HEK293 (cell line): ENCODE results near the gene LRP1-AS.

Source experiments
- CTCF ChIA-PET: fragments of 350-600 bp; formaldehyde crosslinking; extraction: SDS; loops from one replicate; lab custom pipeline; 2021; ENCODE audit warnings: antibody characterized with exemption; lab: Yijun Ruan, JAX
- POLR2A ChIA-PET: fragments of 300-600 bp; formaldehyde crosslinking; extraction: SDS; loops from one replicate; lab custom pipeline; 2020; ENCODE audit warnings: antibody characterized with exemption, inconsistent platforms; lab: Yijun Ruan, JAX
- H3K27ac ChIP-seq: fragments of 200-500 bp; sonication (Bioruptor generic); 2 replicates; pipeline ENCODE4 v1.5.1; 2014; ENCODE audit warnings: low read depth, low read length, control low read depth, inconsistent platforms; ENCODE audit errors: extremely low read depth
- H3K36me3 ChIP-seq, 2 experiments: fragments of 200-500 bp in 1 of 2; sonication (Bioruptor generic) in 1 of 2; 1 replicate in 1 of 2; 2 replicates in 1 of 2; pipeline ENCODE4 v1.5.1; 2014 to 2017; ENCODE audit warnings: inconsistent platforms in 2 of 2, low read length in 2 of 2; ENCODE audit not compliant: control insufficient read depth in 2 of 2, insufficient read depth in 1 of 2
- H3K4me1 ChIP-seq: fragments of 200-500 bp; sonication (Bioruptor generic); 2 replicates; pipeline ENCODE4 v1.5.1; 2014; ENCODE audit warnings: mild to moderate bottlenecking, low read length, inconsistent platforms; ENCODE audit not compliant: control insufficient read depth, insufficient read depth
- H3K4me3 ChIP-seq: 2 replicates; pipeline ENCODE4 v1.5.1; 2011; ENCODE audit warnings: low read depth, mild to moderate bottlenecking, control low read depth, low read length, moderate library complexity
- H3K9me3 ChIP-seq: fragments of 200-500 bp; sonication (Bioruptor generic); 2 replicates; pipeline ENCODE4 v1.5.1; 2014; ENCODE audit warnings: low read depth, low read length, inconsistent platforms; ENCODE audit not compliant: control insufficient read depth, insufficient read depth
- FEZF1 ChIP-seq: fragments of 450-650 bp; formaldehyde crosslinking; IDR thresholded peaks from 2 replicates; pipeline ENCODE4 v1.5.1; 2016; ENCODE audit warnings: missing biosample characterization, missing genetic modification characterization
- HOXD13 ChIP-seq: sonication (generic); formaldehyde crosslinking; IDR thresholded peaks from 2 replicates; pipeline ENCODE4 v1.8.0; 2022; ENCODE audit warnings: missing genetic modification reagents, borderline replicate concordance
- RBAK ChIP-seq: fragments of 450-650 bp; formaldehyde crosslinking; IDR thresholded peaks from 2 replicates; pipeline ENCODE4 v1.5.1; 2016; ENCODE audit warnings: missing biosample characterization, missing genetic modification characterization
- SALL2 ChIP-seq: fragments of 450-650 bp; formaldehyde crosslinking; IDR thresholded peaks from 2 replicates; pipeline ENCODE4 v1.5.0; 2017; ENCODE audit warnings: missing biosample characterization, mild to moderate bottlenecking, missing genetic modification characterization, borderline replicate concordance
- ZFP41 ChIP-seq: fragments of 450-650 bp; formaldehyde crosslinking; IDR thresholded peaks from 2 replicates; pipeline ENCODE4 v1.5.1; 2016; ENCODE audit warnings: missing biosample characterization, missing genetic modification characterization, borderline replicate concordance
- ZNF221 ChIP-seq: fragments of 450-650 bp; formaldehyde crosslinking; IDR thresholded peaks from 2 replicates; pipeline ENCODE4 v1.5.1; 2017; ENCODE audit warnings: missing biosample characterization, missing genetic modification characterization, borderline replicate concordance
- ZNF518A ChIP-seq: fragments of 450-650 bp; formaldehyde crosslinking; conservative IDR thresholded peaks from 2 replicates; pipeline ENCODE4 v1.5.1; 2016; ENCODE audit warnings: low read depth, missing biosample characterization, missing genetic modification characterization
- ZNF560 ChIP-seq: fragments of 450-650 bp; formaldehyde crosslinking; IDR thresholded peaks from 2 replicates; pipeline ENCODE4 v1.5.1; 2017; ENCODE audit warnings: missing biosample characterization, missing genetic modification characterization, borderline replicate concordance
- ZNF660 ChIP-seq: fragments of 450-650 bp; IDR thresholded peaks from 2 replicates; pipeline ENCODE4 v1.5.1; 2018; ENCODE audit warnings: missing biosample characterization, mild to moderate bottlenecking, missing genetic modification characterization
- ZNF843 ChIP-seq: fragments of 450-650 bp; formaldehyde crosslinking; IDR thresholded peaks from 2 replicates; pipeline ENCODE4 v1.5.1; 2016; ENCODE audit warnings: missing biosample characterization, missing genetic modification characterization
- TF ChIP-seq, protein P1 (sequence below): fragments of 450-650 bp; formaldehyde crosslinking; IDR thresholded peaks from 2 replicates; pipeline ENCODE4 v1.5.1; 2016; ENCODE audit warnings: missing biosample characterization, missing genetic modification characterization
- TF ChIP-seq, protein P2 (sequence below): fragments of 450-650 bp; formaldehyde crosslinking; IDR thresholded peaks from 2 replicates; pipeline ENCODE4 v1.5.1; 2016; ENCODE audit warnings: missing biosample characterization, missing genetic modification characterization
- TF ChIP-seq, protein P3 (sequence below): fragments of 450-650 bp; formaldehyde crosslinking; IDR thresholded peaks from 2 replicates; pipeline ENCODE4 v1.5.1; 2017; ENCODE audit warnings: missing biosample characterization, missing genetic modification characterization
- TF ChIP-seq, protein P4 (sequence below): fragments of 450-650 bp; formaldehyde crosslinking; IDR thresholded peaks from 2 replicates; pipeline ENCODE4 v1.5.1; 2016; ENCODE audit warnings: missing biosample characterization, missing genetic modification characterization
- TF ChIP-seq, protein P5 (sequence below): IDR thresholded peaks from 2 replicates; pipeline ENCODE4 v1.6.1; 2011; ENCODE audit warnings: mild to moderate bottlenecking, low read depth, low read length, borderline replicate concordance

The LRP1-AS gene

DNA sequence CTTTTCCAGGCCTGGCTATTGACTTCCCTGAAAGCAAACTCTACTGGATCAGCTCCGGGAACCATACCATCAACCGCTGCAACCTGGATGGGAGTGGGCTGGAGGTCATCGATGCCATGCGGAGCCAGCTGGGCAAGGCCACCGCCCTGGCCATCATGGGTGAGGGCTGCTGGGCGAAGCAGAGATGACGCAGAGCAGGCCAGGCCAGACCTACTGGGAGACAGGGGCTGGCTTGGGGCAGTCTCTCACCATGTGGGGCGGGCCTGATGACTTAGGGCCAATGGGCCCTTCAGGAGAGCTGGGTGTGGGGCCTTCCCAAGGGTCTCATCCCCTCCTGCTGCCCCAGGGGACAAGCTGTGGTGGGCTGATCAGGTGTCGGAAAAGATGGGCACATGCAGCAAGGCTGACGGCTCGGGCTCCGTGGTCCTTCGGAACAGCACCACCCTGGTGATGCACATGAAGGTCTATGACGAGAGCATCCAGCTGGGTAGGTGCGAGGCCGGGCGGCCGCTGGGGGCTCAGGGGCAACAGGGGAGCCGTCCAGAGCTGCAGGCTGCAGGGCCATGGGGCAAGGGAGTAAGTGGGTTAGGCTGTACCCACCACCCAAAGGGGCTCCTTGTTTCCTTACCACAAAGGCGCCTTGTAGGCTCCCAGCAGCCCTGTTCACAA is 33.0 kb upstream of the LRP1-AS start:
- H3K9me3 ChIP-seq: no peaks in the 10 kb centered on the region
- no peak overlapping the region for H3K4me3 ChIP-seq
- peaks cover 0 to 83% of the 10 kb centered on the region in 2 experiments; a peak in 1 of 3 replicates for H3K36me3 ChIP-seq
- TF ChIP-seq, protein P1, sequence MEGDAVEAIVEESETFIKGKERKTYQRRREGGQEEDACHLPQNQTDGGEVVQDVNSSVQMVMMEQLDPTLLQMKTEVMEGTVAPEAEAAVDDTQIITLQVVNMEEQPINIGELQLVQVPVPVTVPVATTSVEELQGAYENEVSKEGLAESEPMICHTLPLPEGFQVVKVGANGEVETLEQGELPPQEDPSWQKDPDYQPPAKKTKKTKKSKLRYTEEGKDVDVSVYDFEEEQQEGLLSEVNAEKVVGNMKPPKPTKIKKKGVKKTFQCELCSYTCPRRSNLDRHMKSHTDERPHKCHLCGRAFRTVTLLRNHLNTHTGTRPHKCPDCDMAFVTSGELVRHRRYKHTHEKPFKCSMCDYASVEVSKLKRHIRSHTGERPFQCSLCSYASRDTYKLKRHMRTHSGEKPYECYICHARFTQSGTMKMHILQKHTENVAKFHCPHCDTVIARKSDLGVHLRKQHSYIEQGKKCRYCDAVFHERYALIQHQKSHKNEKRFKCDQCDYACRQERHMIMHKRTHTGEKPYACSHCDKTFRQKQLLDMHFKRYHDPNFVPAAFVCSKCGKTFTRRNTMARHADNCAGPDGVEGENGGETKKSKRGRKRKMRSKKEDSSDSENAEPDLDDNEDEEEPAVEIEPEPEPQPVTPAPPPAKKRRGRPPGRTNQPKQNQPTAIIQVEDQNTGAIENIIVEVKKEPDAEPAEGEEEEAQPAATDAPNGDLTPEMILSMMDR (tag by site-specific recombination): no peak
- no peak for TF ChIP-seq ZNF843 (tag by site-specific recombination)
- TF ChIP-seq, protein P2, sequence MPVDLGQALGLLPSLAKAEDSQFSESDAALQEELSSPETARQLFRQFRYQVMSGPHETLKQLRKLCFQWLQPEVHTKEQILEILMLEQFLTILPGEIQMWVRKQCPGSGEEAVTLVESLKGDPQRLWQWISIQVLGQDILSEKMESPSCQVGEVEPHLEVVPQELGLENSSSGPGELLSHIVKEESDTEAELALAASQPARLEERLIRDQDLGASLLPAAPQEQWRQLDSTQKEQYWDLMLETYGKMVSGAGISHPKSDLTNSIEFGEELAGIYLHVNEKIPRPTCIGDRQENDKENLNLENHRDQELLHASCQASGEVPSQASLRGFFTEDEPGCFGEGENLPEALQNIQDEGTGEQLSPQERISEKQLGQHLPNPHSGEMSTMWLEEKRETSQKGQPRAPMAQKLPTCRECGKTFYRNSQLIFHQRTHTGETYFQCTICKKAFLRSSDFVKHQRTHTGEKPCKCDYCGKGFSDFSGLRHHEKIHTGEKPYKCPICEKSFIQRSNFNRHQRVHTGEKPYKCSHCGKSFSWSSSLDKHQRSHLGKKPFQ (tag by site-specific recombination): no peak
- TF ChIP-seq, protein P3, sequence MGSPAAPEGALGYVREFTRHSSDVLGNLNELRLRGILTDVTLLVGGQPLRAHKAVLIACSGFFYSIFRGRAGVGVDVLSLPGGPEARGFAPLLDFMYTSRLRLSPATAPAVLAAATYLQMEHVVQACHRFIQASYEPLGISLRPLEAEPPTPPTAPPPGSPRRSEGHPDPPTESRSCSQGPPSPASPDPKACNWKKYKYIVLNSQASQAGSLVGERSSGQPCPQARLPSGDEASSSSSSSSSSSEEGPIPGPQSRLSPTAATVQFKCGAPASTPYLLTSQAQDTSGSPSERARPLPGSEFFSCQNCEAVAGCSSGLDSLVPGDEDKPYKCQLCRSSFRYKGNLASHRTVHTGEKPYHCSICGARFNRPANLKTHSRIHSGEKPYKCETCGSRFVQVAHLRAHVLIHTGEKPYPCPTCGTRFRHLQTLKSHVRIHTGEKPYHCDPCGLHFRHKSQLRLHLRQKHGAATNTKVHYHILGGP (tag by site-specific recombination): no peak
- TF ChIP-seq SALL2 (tag by site-specific recombination): no peak
- no peak for TF ChIP-seq ZNF660
- no peak for TF ChIP-seq ZNF518A
- TF ChIP-seq RBAK (tag by site-specific recombination): no peak
- no peak for TF ChIP-seq HOXD13 (CRISPR knock-in tag)
- TF ChIP-seq FEZF1: no peak
- H3K4me1 ChIP-seq: no peaks in the 10 kb centered on the region
- CTCF ChIA-PET: interaction anchor here (0.5 to 10.4 kb wide), 11 partner anchors 8 to 562 kb away, joined by 3 to 141 read pairs (median 5); partner anchors contain the start of gene LRP1
- H3K27ac ChIP-seq: no peak overlapping the region
- POLR2A ChIA-PET: no interaction called here

GRCh38 chr12:57179331-57180086 is 32.1 kb upstream of the LRP1-AS start:
- Histone ChIP-seq H3K4me3 (no peak overlapping the region), H3K27ac (no peak overlapping the region), H3K4me1 (no peaks in the 10 kb centered on the region), H3K36me3 (peaks cover 0 to 76% of the 10 kb centered on the region in 2 experiments; a peak in 1 of 3 replicates), H3K9me3 (no peaks in the 10 kb centered on the region)
- ChIA-PET CTCF (interaction anchor here (0.5 to 9.9 kb wide), 7 partner anchors 8 to 563 kb away, joined by 3 to 141 read pairs (median 4); partner anchors contain the start of gene LRP1), POLR2A (no interaction called here)
- TF ChIP-seq, protein P3 (tag by site-specific recombination): no peak
- TF ChIP-seq ZNF560 (tag by site-specific recombination): no peak
- no peak for TF ChIP-seq ZNF221
- TF ChIP-seq, protein P4, sequence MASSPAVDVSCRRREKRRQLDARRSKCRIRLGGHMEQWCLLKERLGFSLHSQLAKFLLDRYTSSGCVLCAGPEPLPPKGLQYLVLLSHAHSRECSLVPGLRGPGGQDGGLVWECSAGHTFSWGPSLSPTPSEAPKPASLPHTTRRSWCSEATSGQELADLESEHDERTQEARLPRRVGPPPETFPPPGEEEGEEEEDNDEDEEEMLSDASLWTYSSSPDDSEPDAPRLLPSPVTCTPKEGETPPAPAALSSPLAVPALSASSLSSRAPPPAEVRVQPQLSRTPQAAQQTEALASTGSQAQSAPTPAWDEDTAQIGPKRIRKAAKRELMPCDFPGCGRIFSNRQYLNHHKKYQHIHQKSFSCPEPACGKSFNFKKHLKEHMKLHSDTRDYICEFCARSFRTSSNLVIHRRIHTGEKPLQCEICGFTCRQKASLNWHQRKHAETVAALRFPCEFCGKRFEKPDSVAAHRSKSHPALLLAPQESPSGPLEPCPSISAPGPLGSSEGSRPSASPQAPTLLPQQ: no peak
- TF ChIP-seq RBAK (tag by site-specific recombination): no peak
- no peak for TF ChIP-seq ZFP41 (tag by site-specific recombination)
- TF ChIP-seq, protein P5, sequence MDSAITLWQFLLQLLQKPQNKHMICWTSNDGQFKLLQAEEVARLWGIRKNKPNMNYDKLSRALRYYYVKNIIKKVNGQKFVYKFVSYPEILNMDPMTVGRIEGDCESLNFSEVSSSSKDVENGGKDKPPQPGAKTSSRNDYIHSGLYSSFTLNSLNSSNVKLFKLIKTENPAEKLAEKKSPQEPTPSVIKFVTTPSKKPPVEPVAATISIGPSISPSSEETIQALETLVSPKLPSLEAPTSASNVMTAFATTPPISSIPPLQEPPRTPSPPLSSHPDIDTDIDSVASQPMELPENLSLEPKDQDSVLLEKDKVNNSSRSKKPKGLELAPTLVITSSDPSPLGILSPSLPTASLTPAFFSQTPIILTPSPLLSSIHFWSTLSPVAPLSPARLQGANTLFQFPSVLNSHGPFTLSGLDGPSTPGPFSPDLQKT: no peak
- TF ChIP-seq, all 188 proteins: peak for 0
